ENCODE data around the gene PIK3C2A.
"Not testable (repeated sequence)": the region's sequence is repeated elsewhere in the genome, so short reads cannot be mapped to it uniquely, and the experiment has no call there.

The PIK3C2A gene, protein sequence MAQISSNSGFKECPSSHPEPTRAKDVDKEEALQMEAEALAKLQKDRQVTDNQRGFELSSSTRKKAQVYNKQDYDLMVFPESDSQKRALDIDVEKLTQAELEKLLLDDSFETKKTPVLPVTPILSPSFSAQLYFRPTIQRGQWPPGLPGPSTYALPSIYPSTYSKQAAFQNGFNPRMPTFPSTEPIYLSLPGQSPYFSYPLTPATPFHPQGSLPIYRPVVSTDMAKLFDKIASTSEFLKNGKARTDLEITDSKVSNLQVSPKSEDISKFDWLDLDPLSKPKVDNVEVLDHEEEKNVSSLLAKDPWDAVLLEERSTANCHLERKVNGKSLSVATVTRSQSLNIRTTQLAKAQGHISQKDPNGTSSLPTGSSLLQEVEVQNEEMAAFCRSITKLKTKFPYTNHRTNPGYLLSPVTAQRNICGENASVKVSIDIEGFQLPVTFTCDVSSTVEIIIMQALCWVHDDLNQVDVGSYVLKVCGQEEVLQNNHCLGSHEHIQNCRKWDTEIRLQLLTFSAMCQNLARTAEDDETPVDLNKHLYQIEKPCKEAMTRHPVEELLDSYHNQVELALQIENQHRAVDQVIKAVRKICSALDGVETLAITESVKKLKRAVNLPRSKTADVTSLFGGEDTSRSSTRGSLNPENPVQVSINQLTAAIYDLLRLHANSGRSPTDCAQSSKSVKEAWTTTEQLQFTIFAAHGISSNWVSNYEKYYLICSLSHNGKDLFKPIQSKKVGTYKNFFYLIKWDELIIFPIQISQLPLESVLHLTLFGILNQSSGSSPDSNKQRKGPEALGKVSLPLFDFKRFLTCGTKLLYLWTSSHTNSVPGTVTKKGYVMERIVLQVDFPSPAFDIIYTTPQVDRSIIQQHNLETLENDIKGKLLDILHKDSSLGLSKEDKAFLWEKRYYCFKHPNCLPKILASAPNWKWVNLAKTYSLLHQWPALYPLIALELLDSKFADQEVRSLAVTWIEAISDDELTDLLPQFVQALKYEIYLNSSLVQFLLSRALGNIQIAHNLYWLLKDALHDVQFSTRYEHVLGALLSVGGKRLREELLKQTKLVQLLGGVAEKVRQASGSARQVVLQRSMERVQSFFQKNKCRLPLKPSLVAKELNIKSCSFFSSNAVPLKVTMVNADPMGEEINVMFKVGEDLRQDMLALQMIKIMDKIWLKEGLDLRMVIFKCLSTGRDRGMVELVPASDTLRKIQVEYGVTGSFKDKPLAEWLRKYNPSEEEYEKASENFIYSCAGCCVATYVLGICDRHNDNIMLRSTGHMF (N-terminal part only)

DNA sequence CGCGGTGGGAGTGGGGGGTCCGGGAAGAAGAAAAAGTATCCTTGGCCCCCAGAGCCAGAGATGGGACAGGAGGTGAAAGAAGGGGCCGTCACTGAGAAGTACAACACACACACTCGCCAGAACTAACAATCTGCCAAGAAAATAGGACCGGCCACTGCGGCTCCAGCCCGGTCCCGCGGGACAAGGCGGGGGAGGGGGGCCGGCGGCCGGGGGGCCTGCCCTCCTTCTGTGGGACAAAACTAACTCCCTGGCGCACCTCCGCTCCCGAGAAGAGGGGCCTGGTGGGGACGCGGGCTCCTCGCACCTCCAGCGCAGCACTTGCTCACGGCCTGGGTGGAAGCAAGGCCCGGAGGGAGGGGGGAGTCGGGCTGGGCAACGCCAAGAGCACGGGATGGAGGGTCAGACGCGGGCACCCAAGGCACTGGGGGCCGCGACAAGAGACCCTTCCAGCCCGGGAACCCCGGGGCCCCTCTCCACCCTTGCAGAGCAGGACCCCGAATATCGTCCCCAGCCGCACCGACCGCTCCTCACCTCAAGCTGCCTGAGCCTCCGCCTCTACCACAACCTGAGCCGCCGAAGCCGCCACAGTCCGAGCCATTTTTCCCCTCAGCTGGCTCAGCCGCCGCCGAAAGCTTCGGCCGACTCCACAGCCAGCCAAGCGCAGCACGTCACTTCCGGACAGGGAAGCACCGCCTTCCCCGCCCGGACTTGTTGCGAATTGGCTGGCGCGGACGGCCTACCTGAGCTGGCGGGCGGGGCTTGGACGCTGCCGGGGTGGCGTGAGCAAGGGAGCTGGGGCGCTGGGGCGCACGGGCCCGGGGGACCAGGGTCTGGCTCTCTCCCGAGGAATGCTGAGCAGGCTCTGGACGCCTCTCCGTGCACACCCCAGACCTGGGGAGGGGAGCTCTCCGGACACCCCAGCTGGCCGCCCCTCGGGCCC lies at the start of gene PIK3C2A:
Gene PIK3C2A, minus strand, starts transcription at position 670 of the 940 bp plus-strand sequence. CDS start 38,245 bp downstream, outside the sequence.
- DNase-seq = peak; percentile 95 to 96

DNA sequence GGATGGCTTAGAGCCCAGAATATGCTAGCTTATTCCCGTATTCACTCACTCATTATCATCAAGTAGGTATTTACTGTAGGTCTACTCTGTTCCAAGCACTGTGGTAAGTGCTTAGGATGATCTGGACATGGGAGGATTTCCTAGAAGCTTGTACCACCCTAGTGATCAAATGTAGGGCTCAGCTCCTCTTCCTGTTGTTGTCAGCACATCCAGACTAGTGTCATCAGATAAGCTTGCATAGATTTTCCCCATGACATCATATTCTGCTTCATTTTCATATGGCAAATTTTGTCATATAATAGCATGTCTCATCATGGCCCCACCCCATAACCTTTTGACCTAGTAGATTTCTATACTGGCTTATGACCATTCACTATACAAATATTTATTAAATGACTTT lies 49.4 kb upstream of the PIK3C2A start:
- no peak for DNase-seq

DNA sequence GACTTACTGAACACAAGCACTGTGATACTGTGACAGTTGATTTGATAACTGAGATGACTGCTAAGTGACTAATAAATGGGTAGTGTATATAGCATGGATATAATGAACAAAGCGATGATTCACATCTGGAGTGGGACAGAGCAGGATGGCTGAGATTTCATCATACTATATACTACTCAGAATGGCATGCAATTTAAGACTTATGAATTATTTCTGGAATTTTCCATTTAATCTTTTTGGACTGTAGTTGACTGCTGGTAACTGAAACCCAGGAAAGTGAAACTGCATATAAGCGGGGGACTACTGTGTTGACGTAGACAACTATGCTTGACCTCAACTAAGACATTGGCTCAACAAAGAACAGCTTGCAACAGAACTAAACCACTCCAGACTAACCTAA lies 48.7 kb upstream of the PIK3C2A start:
- DNase-seq = no peak

DNA sequence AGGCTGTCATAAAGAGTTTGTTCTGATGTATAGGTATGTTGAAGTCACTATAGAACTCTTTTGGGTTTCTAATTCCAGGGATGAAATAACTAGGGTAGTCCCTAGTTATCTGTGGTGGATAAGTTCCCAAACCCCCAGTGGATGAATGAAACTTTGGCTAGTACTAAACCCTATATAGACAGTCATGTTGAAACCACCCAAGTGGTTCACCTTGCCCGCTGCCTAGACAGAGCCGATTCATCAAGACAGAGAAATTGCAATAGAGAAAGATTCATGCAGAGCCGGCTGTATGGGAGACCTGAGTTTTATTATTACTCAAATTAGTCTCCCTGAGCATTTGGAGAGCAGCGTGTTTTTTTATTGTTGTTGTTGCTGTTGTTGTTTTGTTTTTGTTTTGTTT lies 44.9 kb upstream of the PIK3C2A start:
- DNase-seq = no peak

DNA sequence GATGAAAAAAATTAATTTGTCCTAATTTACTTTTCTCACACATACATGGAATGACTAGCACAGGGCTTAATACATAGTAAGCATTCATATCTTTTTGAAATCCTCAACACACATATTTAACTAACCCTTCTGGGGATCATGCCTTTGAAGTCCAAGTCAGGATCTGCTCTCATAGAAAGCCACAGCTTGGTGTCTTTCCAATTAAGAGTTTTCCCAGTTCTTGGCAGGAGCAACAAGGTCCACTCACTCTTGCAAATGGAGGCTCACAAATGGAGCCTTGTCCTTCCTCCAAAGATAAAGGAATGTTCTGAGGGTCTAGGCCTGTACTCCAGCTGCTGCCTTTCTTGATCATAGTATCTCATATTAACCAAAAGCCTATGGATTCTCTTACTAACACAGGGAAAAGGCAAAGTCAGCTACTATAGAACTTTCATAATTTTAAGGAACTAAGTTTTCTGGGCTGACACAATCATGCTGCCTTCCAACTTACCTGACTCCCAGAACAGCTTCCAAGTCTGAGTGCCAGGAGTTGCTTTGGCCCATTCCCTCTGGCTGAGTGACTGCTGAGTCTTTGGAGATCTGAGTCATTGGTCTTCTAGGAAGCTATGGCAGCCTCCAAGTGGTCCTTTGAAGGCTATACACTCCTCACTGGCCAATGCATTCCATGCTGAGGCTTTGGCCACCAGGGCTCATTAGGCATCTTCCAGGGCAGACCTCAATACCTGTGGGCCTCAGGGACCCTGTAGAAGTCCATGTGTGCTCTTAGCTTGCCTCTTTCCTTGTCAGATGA lies 43.0 kb upstream of the PIK3C2A start:
- no peak for DNase-seq

DNA sequence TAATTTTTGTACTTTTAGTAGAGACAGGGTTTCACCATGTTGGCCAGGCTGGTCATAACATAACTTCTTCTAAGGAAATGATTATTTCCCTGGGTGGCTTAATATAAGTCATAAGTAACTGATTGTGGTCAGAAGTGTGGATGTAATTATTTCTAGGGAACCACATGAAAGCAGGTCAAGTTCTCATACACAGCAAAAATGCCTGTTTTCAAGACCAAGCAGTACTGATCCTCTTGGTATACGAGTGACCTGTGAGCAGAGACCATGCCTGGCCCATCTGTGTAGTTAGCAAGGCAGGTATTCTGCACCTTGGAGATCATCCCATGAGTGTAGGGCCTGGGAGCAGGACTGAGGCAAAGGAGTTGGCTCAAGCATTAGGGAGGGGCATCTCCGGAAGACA lies 36.3 kb upstream of the PIK3C2A start:
- DNase-seq = no peak

DNA sequence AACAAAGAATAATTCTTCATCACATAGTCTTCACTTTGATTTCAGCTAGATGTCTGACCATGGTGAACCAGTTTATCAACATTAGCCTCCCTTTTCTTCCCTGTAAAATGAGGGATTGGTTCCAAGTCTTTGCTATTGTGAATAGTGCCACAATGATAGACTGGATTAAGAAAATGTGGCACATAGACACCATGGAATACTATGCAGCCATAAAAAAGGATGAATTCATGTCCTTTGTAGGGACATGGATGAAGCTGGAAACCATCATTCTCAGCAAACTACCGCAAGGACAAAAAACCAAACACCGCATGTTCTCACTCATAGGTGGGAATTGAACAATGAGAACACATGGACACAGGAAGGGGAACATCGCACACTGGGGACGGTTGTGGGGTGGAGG lies 35.2 kb upstream of the PIK3C2A start:
- not testable (repeated sequence) for DNase-seq

DNA sequence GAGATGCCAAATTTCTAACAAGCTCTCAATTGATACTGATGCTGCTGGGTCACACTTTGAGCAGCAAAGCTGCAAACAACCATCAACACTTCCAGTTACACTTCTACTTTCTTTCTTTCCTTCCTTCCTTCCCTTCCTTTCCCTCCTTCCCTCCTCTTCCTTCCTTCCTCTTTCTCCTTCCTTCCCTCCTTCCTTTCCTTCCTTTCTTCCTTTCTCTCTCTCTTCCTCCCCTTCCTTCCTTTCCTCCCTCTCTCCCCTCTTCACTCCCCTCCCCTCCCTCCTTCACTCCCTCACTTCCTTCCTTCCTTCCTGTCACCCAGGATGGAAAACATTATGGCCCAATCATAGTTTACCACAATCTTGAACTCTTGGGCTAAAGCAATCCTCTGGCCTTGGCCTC lies 33.0 kb upstream of the PIK3C2A start:
- no peak for DNase-seq

DNA sequence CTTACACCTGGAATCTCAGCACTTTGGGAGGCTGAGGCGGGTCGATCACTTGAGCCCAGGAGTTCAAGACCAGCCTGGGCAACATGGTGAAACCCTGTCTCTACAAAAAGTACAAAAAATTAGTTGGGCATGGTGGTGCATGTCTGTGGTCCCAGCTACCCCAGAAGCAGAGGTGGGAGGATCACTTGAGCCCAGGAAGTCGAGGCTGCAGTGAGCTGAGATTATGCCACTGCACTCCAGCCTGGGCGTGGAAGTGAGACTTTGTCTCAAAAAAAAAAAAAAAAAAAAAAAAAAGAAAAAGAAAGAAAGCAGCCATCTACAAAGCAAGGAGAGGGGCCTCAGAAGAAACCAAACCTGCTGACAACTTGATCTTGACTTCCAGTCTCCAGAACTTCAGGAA lies 32.1 kb upstream of the PIK3C2A start:
- not testable (repeated sequence) for DNase-seq

DNA sequence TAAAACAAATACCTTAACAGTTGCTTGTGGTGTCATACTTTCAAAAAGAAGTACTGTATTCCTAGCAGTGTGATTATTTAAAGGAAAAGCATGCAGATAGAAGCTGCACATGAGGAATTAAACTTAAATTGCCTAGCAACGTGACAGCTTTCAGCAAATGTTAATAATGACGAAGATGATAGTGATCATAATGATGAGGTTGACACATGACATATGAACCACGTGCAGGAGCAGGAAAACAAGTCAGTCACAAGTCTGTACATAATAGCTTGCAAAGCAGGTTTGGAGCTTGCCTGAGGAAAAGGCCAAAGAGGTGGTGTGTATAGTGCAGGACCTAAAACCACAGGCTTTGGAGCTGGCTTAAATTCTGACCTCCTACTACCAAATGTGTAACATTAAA lies 30.6 kb upstream of the PIK3C2A start:
- DNase-seq = no peak

DNA sequence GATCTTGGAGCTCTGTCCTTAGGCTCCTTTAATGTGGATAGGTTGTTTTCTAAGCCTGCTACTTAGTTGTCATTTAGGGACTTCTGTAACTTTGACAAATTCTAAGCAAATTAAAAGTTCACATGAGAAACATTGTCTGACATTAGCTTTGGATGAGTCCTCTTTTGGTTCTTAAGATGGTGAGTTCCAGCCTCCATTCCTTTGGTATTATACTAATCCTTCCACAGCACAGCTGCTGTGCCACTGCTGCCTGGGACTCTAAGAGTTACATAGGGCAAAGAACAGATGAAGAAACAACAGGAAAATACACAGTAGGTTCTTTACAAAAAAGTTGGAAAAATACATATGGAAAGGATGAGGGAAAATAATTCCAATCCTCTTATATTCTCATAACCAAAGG lies 25.3 kb upstream of the PIK3C2A start:
- no peak for DNase-seq

DNA sequence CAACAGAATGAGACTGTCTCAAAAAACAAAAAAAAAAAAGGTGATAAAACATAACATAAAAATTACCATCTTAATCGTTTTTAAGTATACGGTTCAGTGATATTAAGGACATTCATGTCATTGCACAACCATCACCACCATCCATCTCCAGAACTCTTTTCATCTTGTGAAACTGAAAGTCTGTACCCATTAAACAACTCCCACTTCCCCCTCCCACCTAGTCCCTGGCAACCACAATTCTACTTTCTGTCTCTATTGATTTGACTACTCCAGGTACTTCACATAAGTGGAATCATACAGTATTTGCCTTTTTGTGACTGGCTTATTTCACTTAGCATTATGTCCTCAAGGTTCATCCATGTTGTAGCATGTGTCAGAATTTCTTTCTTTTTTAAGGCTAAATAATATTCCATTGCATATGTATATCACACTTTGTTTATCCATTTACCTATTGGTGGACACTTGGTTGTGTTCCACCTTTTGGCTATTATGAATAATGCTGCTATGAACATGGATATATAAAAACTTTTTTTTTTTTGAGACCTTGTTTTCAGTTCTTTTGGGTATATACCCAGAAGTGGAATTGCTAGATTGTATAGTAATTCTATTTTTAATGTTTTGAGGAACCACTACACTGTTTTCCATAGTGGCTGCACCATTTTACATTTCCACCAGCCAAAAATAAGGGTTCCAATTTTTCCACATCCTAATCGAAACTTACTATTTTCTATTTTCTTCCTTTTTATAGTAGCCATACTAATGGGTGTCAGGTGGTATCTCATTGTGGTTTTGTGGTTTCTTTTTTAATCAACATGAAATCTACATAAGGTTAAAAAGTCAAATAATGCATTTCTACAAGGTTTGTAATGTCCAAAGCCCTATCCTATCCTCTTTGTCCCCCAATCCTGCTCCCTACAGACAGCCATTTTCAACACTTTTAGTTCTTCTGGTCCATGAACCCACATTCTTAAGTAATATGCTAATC lies 23.4 kb upstream of the PIK3C2A start:
- DNase-seq = no peak

DNA sequence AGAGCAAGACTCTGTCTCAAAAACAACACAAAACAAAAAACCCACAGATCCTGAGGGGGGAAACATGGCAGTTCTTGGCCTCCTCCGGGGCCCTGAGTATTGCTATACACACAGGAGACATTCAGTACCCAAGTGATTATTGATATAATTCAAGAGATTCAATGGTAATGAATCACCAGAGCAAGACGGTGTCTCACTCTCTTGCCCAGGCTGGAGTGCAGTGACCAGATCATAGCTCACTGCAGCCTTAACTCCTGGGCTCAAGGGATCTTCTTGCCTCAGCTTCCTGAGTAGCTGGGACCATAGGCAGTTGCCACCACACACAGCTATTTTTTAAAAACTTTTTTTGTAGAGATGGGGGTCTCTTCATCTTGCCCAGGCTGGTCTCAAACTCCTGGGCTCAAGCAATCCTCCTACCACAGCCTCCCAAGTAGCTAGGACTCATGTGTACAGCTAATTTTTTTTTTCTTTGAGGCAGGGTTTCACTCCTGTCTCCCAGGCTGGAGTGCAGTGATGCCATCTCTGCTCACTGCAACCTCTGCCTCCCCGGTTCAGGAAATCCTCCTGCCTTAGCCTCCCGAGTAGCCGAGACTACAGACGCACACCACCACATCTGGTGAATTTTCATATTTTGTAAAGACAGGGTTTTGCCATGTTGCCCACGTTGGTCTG lies 21.8 kb upstream of the PIK3C2A start:
- no peak for DNase-seq

DNA sequence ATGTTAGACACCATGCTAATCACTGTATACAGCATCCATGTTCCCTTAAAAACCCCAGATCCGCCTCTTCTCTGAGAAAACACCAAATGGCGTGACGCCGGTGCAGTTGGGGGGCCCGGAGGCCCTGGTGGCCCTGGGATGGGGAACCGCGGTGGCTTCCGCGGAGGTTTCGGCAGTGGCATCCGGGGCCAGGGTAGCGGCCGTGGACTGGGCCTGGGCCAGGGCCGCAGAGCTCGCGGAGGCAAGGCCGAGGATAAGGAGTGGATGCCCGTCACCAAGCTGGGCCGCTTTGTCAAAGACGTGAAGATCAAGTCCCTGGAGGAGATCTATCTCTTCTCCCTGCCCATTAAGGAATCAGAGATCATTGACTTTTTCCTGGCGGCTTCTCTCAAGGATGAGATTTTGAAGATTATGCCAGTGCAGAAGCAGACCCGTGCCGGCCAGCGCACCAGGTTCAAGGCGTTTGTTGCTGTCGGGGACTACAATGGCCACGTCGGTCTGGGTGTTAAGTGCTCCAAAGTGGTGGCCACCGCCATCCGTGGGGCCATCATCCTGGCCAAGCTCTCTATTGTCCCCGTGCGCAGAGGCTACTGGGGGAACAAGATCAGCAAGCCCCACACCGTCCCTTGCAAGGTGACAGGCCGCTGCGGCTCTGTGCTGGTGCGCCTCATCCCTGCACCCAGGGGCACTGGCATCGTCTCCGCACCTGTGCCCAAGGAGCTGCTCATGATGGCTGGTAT lies 20.6 kb upstream of the PIK3C2A start:
- not testable (repeated sequence) for DNase-seq

DNA sequence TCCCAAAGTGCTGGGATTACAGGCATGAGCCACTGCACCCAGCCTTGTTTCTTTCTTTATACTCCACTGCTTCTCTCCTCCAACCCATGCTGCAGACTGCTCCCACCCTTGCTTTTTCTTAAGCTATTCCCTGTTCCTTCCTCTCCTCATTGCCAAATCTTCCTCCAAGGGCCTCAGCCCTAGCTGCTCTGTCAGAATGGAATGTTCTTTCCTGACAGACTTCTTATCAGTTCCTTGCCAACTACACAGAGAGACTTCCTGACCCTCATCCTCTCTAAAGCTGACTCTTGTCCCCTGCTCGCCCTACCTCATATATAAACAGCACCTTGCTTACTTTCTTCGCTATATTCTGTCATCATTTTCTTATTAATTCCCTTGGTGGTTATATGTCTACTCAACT lies 16.9 kb upstream of the PIK3C2A start:
- no peak for DNase-seq

DNA sequence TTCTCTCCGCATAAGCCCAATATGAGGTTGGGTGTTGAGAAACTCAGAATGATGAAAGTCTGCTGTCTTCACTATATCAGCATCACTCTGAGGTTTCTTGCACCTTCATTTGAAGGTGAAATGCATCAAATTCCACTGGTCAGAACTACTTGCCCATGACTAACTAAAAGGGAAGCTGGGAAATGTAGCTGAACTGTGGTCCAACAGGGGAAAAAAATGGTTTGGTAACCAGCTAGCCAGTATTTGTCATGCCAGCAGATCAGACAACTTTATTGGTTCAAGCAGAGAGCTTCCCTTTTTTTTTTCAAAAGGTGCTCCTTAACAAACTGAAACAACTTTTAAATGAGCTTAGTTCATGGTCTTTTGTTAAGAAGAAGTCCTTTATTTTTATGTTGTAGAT lies 14.2 kb upstream of the PIK3C2A start:
- DNase-seq = no peak

DNA sequence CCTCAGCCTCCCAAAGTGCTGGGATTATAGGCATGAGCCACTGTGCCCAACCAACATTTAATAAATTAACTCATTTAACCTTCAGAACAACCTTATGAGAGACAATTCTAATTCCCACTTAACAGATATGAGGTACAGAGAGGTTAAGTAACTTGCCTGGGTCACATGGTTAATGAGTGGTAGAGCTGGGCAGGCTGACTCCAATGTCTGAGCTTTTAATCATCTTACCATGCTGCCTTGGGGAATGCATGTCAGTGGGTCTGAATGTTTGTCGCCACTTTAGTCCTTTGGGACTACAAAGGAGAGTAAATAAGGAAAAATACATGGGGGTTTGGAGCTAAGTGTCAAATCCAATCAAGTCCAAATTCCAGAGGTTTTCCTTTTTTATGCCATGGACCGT lies 11.2 kb upstream of the PIK3C2A start:
- no peak for DNase-seq

DNA sequence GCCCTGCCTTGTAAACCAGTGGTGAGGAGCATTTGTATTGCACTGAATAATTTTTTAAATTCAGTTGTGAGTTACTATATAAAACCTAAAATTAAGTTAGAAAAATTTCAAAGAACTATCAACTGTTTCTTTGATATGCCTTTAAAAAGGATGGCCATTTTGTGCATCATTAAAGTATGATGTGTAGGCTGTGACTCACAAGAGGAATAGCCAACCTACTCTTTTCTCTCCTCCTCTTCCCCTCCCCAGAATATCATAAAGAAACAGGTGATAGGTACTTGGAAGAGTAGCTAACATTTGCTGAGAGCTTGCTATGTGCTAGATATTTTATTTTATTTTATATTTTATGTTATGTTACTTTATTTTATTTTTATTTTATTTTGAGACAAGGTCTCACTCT lies 10.6 kb upstream of the PIK3C2A start:
- no peak for DNase-seq

DNA sequence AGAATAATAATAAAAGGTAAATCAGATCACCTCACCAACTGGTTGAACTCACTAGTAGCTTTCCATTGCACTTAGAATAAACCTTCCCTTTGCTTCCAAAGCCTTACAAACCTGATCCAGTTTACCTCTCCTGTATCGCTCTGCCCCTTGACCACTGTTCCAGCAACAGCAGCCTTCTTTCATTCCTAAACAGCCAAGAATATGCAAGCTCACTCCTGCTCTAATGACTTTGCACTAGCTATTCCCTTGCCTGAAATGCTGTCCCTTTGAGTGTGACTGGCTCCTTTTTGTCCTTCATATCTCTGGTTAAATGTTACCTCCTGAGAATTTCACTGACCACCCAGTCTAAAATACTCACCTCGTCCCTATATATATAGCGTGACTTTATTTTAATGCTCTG lies 9.6 kb upstream of the PIK3C2A start:
- DNase-seq = no peak

Measured in NCI-H1930 (cell line).